Ishikawa (cell line): Measurements from ENCODE around the gene RHCG.

Experiments used
- EP300 ChIP-seq: IDR thresholded peaks from 2 replicates; pipeline ENCODE4 v1.6.1; 2012; ENCODE audit warnings: borderline replicate concordance
- NFIC ChIP-seq: IDR thresholded peaks from 2 replicates; pipeline ENCODE4 v1.6.1; 2012
- RAD21 ChIP-seq: IDR thresholded peaks from 2 replicates; pipeline ENCODE4 v1.6.1; 2012; ENCODE audit warnings: low read depth
- YY1 ChIP-seq: IDR thresholded peaks from 2 replicates; pipeline ENCODE4 v1.6.1; 2012; ENCODE audit warnings: low read depth
- TF ChIP-seq, protein P1 (sequence below): IDR thresholded peaks from 2 replicates; pipeline ENCODE4 v1.6.1; 2012

GRCh38 chr15:89504166-89504565 lies 7.8 kb upstream of the RHCG start:
- TF ChIP-seq EP300 (no peak), RAD21 (no peak), YY1 (no peak), NFIC (no peak)
- TF ChIP-seq, protein P1, sequence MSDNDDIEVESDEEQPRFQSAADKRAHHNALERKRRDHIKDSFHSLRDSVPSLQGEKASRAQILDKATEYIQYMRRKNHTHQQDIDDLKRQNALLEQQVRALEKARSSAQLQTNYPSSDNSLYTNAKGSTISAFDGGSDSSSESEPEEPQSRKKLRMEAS, result no peak
